ENCODE measurements around the gene ATG4D.
A peak's percentile ranks its signal among the peaks of the same experiment; 100 is the strongest.

ATG4D gene

GRCh38 chr19:10543420-10544241 is at the start of gene ATG4D:
Gene ATG4D, plus strand, starts transcription at chr19:10543904. Its CDS starts 187 bp downstream, at chr19:10544091.
- DNase-seq: peak; percentile 96

GRCh38 chr19:10497371-10497770 is 46.3 kb upstream of the ATG4D start:
- DNase-seq: no peak

- DNase-seq: no peak
Observed at GRCh38 chr19:10499550-10500246, 44.0 kb upstream of the ATG4D start.

- DNase-seq: no peak
Observed at GRCh38 chr19:10500247-10500592, 43.5 kb upstream of the ATG4D start.

- peak; percentile 57 for DNase-seq
Observed at GRCh38 chr19:10501971-10502523, 41.7 kb upstream of the ATG4D start.

GRCh38 chr19:10502524-10503001 is 41.1 kb upstream of the ATG4D start:
- DNase-seq: peak; percentile 93

- DNase-seq: no peak
Observed at GRCh38 chr19:10503002-10503789, 40.5 kb upstream of the ATG4D start, which contains the start of gene KEAP1. Gene KEAP1, minus strand, starts transcription at chr19:10503356. Its CDS starts 3,323 bp downstream, at chr19:10500033.

- no peak for DNase-seq
Observed at GRCh38 chr19:10505583-10506229, 38.0 kb upstream of the ATG4D start.

- no peak for DNase-seq
Observed at GRCh38 chr19:10508036-10508435, 35.7 kb upstream of the ATG4D start.

- no peak for DNase-seq
Observed at GRCh38 chr19:10508707-10509106, 35.0 kb upstream of the ATG4D start.

GRCh38 chr19:10510301-10510802 is 33.4 kb upstream of the ATG4D start:
- DNase-seq: no peak

GRCh38 chr19:10513223-10513622 is 30.5 kb upstream of the ATG4D start:
- DNase-seq: no peak

GRCh38 chr19:10514211-10515145 is 29.2 kb upstream of the ATG4D start:
- no peak for DNase-seq

- no peak for DNase-seq
Observed at GRCh38 chr19:10516064-10516385, 27.7 kb upstream of the ATG4D start.

- no peak for DNase-seq
Observed at GRCh38 chr19:10516671-10517286, 26.9 kb upstream of the ATG4D start.

- DNase-seq: peak; percentile 42
Observed at GRCh38 chr19:10517361-10517759, 26.3 kb upstream of the ATG4D start, which contains the start of gene S1PR5. Gene S1PR5, minus strand, starts transcription at chr19:10517447. Its CDS starts 2,436 bp downstream, at chr19:10515011.

GRCh38 chr19:10517760-10518443 is 25.8 kb upstream of the ATG4D start:
- DNase-seq: no peak

GRCh38 chr19:10518444-10519361 is 25.0 kb upstream of the ATG4D start:
- DNase-seq: no peak

GRCh38 chr19:10519421-10519820 is 24.3 kb upstream of the ATG4D start:
- DNase-seq: no peak

Data from NCI-H510A (cell line).